GM12872 (cell line): Measurements from ENCODE around the gene OR52J3.

Source experiments
- CTCF ChIP-seq: IDR thresholded peaks from 3 replicates; pipeline ENCODE4 v1.5.1; 2011; ENCODE audit warnings: low read depth, mild to moderate bottlenecking, low read length, moderate library complexity; ENCODE audit not compliant: insufficient read depth

The OR52J3 gene

DNA sequence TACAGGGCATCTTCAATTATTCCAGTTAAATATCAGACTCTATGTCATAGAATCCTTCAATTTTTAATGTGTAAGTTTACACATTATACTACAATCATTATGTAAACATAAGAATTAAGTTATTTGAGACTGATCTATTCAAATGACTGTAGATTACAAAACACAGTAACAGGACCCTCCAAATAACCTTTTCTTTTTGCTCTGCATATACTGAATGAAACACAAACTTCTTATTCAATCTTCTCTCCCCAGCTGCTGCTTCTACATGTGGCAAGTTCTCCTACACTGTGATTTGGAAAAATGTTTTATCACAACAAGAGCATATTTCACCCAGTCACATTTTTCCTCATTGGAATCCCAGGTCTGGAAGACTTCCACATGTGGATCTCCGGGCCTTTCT is at the start of gene OR52J3:
TSS of gene OR52J3 (plus strand) at position 301 of the 400 bp plus-strand sequence. CDS start at position 301, 0 bp downstream.
- TF ChIP-seq CTCF: no peak

GRCh38 chr11:5004424-5005274 is 41.7 kb upstream of the OR52J3 start:
- TF ChIP-seq CTCF: peak; percentile 58; the same call in 2 of the 3 replicates

DNA sequence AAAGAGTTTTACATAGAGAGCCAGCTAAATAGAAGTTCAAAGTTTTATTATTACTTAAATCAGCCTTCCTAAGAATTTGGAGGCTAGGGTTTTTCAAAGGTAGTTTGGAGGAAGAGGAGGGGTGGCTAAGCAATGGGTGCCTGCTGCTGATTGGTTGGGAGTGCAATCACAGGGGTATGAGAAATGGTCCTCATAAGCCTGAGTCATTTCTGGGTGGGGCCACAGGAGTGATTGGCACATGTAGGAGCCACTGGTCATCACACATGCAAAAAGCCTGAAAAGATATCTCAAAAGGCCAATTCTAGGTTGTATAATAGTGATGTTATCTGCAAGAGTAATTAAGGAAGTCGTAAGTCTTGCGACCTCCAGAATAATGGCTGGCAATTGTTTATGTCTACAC is 38.8 kb upstream of the OR52J3 start:
- no peak for TF ChIP-seq CTCF

GRCh38 chr11:5011254-5011653 is 35.1 kb upstream of the OR52J3 start:
- no peak for TF ChIP-seq CTCF

DNA sequence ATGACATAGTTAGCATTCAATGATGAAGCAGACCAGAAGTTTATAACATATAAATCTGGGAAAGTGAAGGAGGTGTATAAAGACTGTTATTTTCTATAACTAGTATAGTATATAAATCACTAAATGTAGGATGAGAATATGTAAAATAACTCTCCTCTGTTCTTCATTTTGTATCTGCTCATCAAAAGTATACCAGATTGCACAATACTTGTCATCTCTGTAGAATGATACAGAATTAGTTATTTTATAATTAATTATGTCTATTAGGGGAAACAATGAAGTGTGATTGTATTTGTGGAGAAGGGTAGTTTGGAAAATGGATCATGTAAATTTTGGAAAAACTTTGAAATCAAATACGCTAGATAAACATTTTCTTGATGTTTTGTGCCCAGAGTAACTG is 33.3 kb upstream of the OR52J3 start:
- no peak for TF ChIP-seq CTCF

- no peak for TF ChIP-seq CTCF
These were observed 24.3 kb upstream of the OR52J3 start for GRCh38 chr11:5021996-5022395.

DNA sequence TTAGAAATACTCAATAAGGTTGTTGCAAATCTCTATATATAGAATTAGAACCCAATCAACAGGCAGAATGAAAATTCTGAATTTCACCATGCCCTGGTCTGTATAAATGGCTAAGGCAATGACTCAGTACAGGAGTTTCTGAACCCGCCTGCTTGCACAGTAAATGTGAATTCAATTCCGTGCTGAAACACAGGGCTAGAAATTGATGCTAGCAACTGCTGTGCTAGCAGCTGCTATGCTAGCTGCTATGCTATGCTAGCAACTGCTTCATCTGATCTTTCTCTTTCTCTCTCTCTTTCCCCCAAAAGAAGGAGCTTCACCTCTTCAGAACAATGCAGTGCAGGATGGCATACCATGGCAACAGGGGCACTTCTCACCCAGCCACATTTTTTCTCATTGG is 9.7 kb upstream of the OR52J3 start:
- TF ChIP-seq CTCF: no peak
